Neural progenitor cell (in vitro differentiated cells): ENCODE measurements around the gene SLIT1. TPM values are rescaled to one million over a fixed set of nuclear protein-coding genes. Genes with fewer than 3 reads are reported as not detected.

Experiments used
- DNase-seq: peaks from one replicate; pipeline ENCODE4 v3.0.0-alpha.2; 2016; ENCODE audit warnings: low spot score
- H2AFZ ChIP-seq: fragments of 200-600 bp; sonication (generic); replicated peaks from 2 replicates; pipeline ENCODE4 v1.6.1; 2016; ENCODE audit warnings: antibody characterized with exemption
- H3F3A ChIP-seq: fragments of 200-600 bp; sonication (generic); 2 replicates; pipeline ENCODE4 v1.6.1; 2016; ENCODE audit warnings: antibody characterized with exemption, low read depth
- H3K27ac ChIP-seq: fragments of 200-600 bp; sonication (generic); 2 replicates; pipeline ENCODE4 v1.5.1; 2016; ENCODE audit warnings: mild to moderate bottlenecking
- H3K27me3 ChIP-seq: fragments of 200-600 bp; sonication (generic); 2 replicates; pipeline ENCODE4 v1.6.1; 2016; ENCODE audit warnings: mild to moderate bottlenecking, moderate library complexity
- H3K36me3 ChIP-seq: fragments of 200-600 bp; sonication (generic); 2 replicates; pipeline ENCODE4 v1.5.1; 2016
- H3K4me1 ChIP-seq: fragments of 200-600 bp; sonication (generic); 2 replicates; pipeline ENCODE4 v1.6.1; 2016; ENCODE audit warnings: mixed run types
- H3K4me2 ChIP-seq: fragments of 200-600 bp; sonication (generic); 2 replicates; pipeline ENCODE4 v1.6.1; 2016
- H3K4me3 ChIP-seq: fragments of 200-600 bp; sonication (generic); 2 replicates; pipeline ENCODE4 v1.5.1; 2016
- H3K79me2 ChIP-seq: fragments of 200-600 bp; sonication (generic); 2 replicates; pipeline ENCODE4 v1.6.1; 2016; ENCODE audit warnings: low read depth
- H3K9ac ChIP-seq: fragments of 200-600 bp; sonication (generic); 2 replicates; pipeline ENCODE4 v1.6.1; 2016
- H3K9me3 ChIP-seq: fragments of 200-600 bp; sonication (generic); 2 replicates; pipeline ENCODE4 v1.5.1; 2016; ENCODE audit warnings: low read depth
- H4K20me1 ChIP-seq: fragments of 200-600 bp; sonication (generic); 2 replicates; pipeline ENCODE4 v1.6.1; 2016; ENCODE audit warnings: low read depth
- H3K27ac Mint-ChIP-seq: 3 replicates; pipeline ENCODE4 v1.8.0; 2021; ENCODE audit warnings: mixed read lengths
- H3K27me3 Mint-ChIP-seq: 2 replicates; pipeline ENCODE4 v1.8.0; 2022; ENCODE audit warnings: low read depth, mild to moderate bottlenecking, inconsistent platforms, moderate library complexity, mixed read lengths; ENCODE audit not compliant: insufficient read depth
- H3K36me3 Mint-ChIP-seq: 3 replicates; pipeline ENCODE4 v1.8.0; 2021; ENCODE audit warnings: mixed read lengths
- H3K4me1 Mint-ChIP-seq: 3 replicates; pipeline ENCODE4 v1.8.0; 2021; ENCODE audit warnings: mixed read lengths
- H3K4me3 Mint-ChIP-seq: 3 replicates; pipeline ENCODE4 v1.8.0; 2021; ENCODE audit warnings: mild to moderate bottlenecking, moderate library complexity, mixed read lengths
- H3K9me3 Mint-ChIP-seq: 3 replicates; pipeline ENCODE4 v1.8.0; 2020; ENCODE audit warnings: mixed read lengths
- EZH2 ChIP-seq: fragments of 200-600 bp; sonication (generic); IDR thresholded peaks from 2 replicates; pipeline ENCODE4 v1.6.1; 2017; ENCODE audit warnings: antibody characterized with exemption, mild to moderate bottlenecking, moderate library complexity
- EZH2phosphoT487 ChIP-seq: fragments of 200-600 bp; sonication (generic); IDR thresholded peaks from 2 replicates; pipeline ENCODE4 v1.6.1; 2017; ENCODE audit warnings: antibody characterized with exemption
- total RNA-seq: library from RNA; depleted of rRNA; stranded (reverse); fragments of >200 nt; gene quantifications from 2 replicates; pipeline ENCODE4 v1.2.3, GENCODE V29; 2015; ENCODE audit warnings: low replicate concordance
- TF ChIP-seq, protein P1 (sequence below): fragments of 200-600 bp; sonication (generic); IDR thresholded peaks from 2 replicates; pipeline ENCODE4 v1.5.1; 2017; ENCODE audit warnings: antibody characterized with exemption, mild to moderate bottlenecking

Gene SLIT1
- total RNA-seq, 1 donor from 2014 or later, result 0.92 TPM

DNA sequence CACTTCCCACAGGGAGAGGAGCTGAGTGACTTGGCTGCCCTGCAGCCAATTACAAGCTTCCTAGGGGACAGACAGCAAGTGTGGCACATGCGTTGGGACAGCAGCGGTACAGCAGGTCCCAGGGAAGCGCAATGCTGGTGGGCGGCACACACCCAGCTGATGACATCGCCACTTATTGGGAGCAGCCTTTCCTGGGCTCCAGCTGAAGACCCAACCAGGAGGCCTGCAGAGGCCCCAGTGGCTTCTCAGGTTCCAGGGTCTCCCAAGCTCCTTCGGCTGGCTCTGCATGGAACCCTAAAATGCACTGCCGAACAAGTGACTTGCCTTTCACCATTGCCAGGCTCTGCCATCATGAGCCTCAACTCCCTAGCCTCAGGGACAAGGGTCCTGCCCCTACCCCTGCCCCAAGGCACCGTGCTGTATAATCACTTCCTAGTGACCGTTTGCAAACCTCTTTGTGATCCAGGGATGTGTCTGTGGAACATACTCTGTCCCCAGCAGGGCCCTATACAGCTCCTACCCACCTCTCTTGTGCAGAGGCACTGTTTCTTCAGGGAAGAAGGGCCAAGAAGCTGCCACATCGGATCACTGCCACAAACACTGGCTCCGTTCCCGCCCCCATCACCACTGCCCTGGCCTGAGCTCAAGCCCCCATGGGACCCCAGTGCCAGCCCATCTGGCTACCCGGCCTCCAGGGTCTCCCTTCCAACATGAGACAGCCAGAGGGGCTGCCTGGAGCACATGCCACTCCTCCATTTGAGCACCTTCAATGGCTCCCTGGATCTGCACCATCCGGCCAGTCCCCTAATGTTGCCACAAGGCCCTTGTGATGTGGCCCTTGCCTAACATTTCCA is 19.3 kb upstream of the SLIT1 start:
- Histone ChIP-seq H3K4me2 (no peak overlapping the region), H4K20me1 (no peaks in the 10 kb centered on the region), H3K4me1 (peaks cover 7% of the 10 kb centered on the region), H3K9me3 (no peaks in the 10 kb centered on the region), H3F3A (no peaks in the 10 kb centered on the region), H3K9ac (no peak overlapping the region), H3K4me3 (no peak overlapping the region), H3K27me3 (no peaks in the 10 kb centered on the region), H3K27ac (no peak overlapping the region), H2AFZ (no peak overlapping the region), H3K36me3 (no peaks in the 10 kb centered on the region), H3K79me2 (no peaks in the 10 kb centered on the region)
- Mint-ChIP-seq H3K36me3 (no peaks in the 10 kb centered on the region), H3K4me1 (peaks cover 8% of the 10 kb centered on the region), H3K27ac (no peak overlapping the region), H3K9me3 (no peaks in the 10 kb centered on the region), H3K27me3 (peaks cover 16% of the 10 kb centered on the region), H3K4me3 (no peak overlapping the region)
- TF ChIP-seq EZH2phosphoT487 (no peak), EZH2 (no peak)
- TF ChIP-seq, protein P1, sequence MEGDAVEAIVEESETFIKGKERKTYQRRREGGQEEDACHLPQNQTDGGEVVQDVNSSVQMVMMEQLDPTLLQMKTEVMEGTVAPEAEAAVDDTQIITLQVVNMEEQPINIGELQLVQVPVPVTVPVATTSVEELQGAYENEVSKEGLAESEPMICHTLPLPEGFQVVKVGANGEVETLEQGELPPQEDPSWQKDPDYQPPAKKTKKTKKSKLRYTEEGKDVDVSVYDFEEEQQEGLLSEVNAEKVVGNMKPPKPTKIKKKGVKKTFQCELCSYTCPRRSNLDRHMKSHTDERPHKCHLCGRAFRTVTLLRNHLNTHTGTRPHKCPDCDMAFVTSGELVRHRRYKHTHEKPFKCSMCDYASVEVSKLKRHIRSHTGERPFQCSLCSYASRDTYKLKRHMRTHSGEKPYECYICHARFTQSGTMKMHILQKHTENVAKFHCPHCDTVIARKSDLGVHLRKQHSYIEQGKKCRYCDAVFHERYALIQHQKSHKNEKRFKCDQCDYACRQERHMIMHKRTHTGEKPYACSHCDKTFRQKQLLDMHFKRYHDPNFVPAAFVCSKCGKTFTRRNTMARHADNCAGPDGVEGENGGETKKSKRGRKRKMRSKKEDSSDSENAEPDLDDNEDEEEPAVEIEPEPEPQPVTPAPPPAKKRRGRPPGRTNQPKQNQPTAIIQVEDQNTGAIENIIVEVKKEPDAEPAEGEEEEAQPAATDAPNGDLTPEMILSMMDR, result no peak
- DNase-seq, result no peak

DNA sequence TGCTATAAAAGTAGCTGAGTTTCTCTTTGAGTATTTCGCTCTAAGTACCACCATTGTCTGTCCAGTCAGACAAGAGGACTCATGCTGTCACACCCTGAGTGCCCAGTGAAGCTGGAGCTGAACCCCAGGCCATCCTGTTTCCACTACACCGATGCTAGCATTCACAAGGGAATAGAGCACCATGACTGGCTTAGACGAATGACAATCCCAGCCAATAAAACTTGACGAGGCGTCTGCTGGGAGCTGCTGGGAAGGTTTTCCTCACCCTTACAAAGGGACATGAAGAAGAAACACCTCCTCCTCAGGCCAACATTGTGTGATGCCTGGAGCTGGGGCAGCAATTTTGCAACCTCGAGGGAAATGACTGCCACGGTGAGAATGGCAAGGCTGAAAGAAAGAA is 17.5 kb upstream of the SLIT1 start:
- Histone ChIP-seq H3K9ac (no peak overlapping the region), H3K4me2 (no peak overlapping the region), H2AFZ (no peak overlapping the region), H3K27me3 (peaks cover 6% of the 10 kb centered on the region), H4K20me1 (no peaks in the 10 kb centered on the region), H3K79me2 (no peaks in the 10 kb centered on the region), H3K36me3 (no peaks in the 10 kb centered on the region), H3K4me1 (peaks cover 7% of the 10 kb centered on the region), H3F3A (no peaks in the 10 kb centered on the region), H3K9me3 (no peaks in the 10 kb centered on the region), H3K27ac (no peak overlapping the region), H3K4me3 (no peak overlapping the region)
- Mint-ChIP-seq H3K27ac (no peak overlapping the region), H3K4me3 (no peak overlapping the region), H3K9me3 (no peaks in the 10 kb centered on the region), H3K36me3 (no peaks in the 10 kb centered on the region), H3K27me3 (peaks cover 24% of the 10 kb centered on the region), H3K4me1 (peaks cover 6% of the 10 kb centered on the region)
- TF ChIP-seq, protein P1, result no peak
- TF ChIP-seq EZH2phosphoT487, result no peak
- DNase-seq, result no peak

DNA sequence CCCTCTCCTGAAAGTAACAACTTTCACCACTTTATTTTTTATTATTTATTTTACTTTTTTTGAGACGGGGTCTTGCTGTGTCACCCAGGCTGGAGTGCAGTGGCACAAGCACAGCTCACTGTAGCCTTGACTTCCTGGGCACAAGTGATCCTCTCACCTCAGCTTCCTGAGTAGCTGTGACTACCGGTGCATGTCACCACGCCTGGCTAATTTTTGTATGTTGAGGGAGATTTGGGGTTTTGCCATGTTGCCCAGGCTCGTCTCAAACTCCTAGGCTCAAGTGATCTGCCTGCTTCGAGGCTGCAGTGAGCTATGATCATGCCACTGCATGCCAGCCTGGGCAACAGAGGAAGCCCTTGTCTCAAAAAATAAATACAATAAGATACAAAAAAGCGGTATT is 14.9 kb upstream of the SLIT1 start:
- DNase-seq, result no peak
- Histone ChIP-seq H3K36me3 (no peaks in the 10 kb centered on the region), H3K9me3 (no peaks in the 10 kb centered on the region), H2AFZ (no peak overlapping the region), H3K9ac (no peak overlapping the region), H4K20me1 (peaks cover 4% of the 10 kb centered on the region), H3K4me1 (peaks cover 4% of the 10 kb centered on the region), H3K4me3 (no peak overlapping the region), H3K79me2 (no peaks in the 10 kb centered on the region), H3F3A (peaks cover 5% of the 10 kb centered on the region), H3K27me3 (peaks cover 32% of the 10 kb centered on the region), H3K4me2 (no peak overlapping the region), H3K27ac (no peak overlapping the region)
- Mint-ChIP-seq H3K9me3 (no peaks in the 10 kb centered on the region), H3K36me3 (no peaks in the 10 kb centered on the region), H3K4me3 (no peak overlapping the region), H3K4me1 (peaks cover 3% of the 10 kb centered on the region), H3K27me3 (peaks cover 35% of the 10 kb centered on the region), H3K27ac (no peak overlapping the region)
- TF ChIP-seq EZH2, result no peak
- TF ChIP-seq EZH2phosphoT487, result no peak
- TF ChIP-seq, protein P1, result no peak
